Mesodermal cell (in vitro differentiated cells): Measurements from ENCODE around the gene NOTO.

Experiments used
- H3K27ac ChIP-seq: 2 replicates; pipeline ENCODE4 v1.7.0; 2013; ENCODE audit warnings: mild to moderate bottlenecking, low read depth, low read length, moderate library complexity; ENCODE audit not compliant: severe bottlenecking
- H3K36me3 ChIP-seq: 2 replicates; pipeline ENCODE4 v1.7.1; 2013; ENCODE audit warnings: mild to moderate bottlenecking, low read length, moderate library complexity; ENCODE audit not compliant: control insufficient read depth, insufficient read depth
- H3K4me1 ChIP-seq: one replicate; pipeline ENCODE4 v1.7.1; 2013; ENCODE audit warnings: mild to moderate bottlenecking, low read length; ENCODE audit not compliant: insufficient read depth, control insufficient read depth, poor library complexity, severe bottlenecking
- H3K4me3 ChIP-seq: 2 replicates; pipeline ENCODE4 v1.7.0; 2013; ENCODE audit warnings: low read length, control low read depth, mild to moderate bottlenecking; ENCODE audit not compliant: insufficient read depth, poor library complexity, severe bottlenecking; ENCODE audit errors: extremely low read depth
- H3K9me3 ChIP-seq: 2 replicates; pipeline ENCODE4 v1.7.1; 2013; ENCODE audit warnings: mild to moderate bottlenecking, low read length, moderate library complexity; ENCODE audit not compliant: control insufficient read depth
- WGBS, 2 experiments: methylation state at CpG; one replicate each; pipeline ENCODE4 v1.1.5; 2013; ENCODE audit warnings: missing lambda C conversion rate in 2 of 2; ENCODE audit not compliant: insufficient coverage in 2 of 2; 5-methylcytosine and 5-hydroxymethylcytosine counted together

NOTO gene

DNA sequence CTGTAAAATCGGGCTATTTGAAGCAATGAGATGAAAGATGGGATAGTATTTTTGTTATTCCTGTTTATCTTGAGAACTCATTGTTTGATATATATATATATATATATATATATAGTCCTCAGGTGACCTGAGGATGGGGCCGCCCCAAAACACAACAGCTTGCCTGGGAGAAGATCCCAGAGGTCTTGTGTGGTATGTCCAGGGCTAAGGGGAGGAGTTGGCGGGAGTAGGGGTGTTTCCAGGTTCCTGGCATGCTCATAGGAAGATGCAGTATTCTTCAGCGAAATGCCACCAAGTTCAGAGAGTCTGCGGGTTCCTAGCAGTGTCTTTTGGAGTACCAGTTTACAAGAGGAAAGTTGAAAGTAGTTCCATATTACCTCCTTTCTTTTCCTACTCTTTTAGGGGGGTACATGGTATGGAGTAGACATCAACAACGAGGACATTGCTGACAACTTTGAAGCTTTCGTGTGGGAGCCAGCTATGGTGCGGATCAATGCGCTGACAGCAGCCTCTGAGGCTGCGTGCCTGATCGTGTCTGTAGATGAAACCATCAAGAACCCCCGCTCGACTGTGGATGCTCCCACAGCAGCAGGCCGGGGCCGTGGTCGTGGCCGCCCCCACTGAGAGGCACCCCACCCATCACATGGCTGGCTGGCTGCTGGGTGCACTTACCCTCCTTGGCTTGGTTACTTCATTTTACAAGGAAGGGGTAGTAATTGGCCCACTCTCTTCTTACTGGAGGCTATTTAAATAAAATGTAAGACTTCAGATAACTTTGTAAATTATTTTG, 50.1 kb downstream of the NOTO start:
- Histone ChIP-seq H3K36me3 (peaks cover 78% of the 10 kb centered on the region), H3K4me3 (no peak overlapping the region), H3K27ac (no peak overlapping the region), H3K4me1 (no peaks in the 10 kb centered on the region), H3K9me3 (no peaks in the 10 kb centered on the region)
- WGBS, 2 experiments: 96 to 98% methylated on average over 12 to 13 of the region's 17 CpGs

DNA sequence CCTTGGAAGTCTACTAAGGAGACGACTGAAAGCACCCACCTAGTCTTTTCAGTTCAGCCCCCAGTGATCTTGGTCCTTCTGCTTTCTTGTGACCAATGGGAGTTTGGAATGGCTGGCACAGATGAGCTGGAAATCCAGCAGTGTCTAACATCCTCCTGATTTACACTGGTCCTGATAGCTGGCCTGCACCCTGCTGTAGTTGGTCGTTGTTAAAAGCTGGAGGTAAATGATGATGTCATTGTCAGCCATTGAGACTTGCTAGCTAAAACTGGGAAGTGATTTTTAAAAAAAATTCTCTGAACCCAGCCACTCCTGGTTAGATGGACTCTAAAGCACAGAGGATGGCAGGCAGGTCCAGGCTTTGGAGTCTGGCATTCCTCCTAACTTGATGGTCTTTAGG, 51.0 kb downstream of the NOTO start:
- Histone ChIP-seq H3K9me3 (no peaks in the 10 kb centered on the region), H3K4me1 (no peaks in the 10 kb centered on the region), H3K36me3 (peaks cover 68% of the 10 kb centered on the region), H3K27ac (no peak overlapping the region), H3K4me3 (no peak overlapping the region)
- 93 to 100% methylated on average over 1 to 2 of the region's 2 CpGs for WGBS, 2 experiments

DNA sequence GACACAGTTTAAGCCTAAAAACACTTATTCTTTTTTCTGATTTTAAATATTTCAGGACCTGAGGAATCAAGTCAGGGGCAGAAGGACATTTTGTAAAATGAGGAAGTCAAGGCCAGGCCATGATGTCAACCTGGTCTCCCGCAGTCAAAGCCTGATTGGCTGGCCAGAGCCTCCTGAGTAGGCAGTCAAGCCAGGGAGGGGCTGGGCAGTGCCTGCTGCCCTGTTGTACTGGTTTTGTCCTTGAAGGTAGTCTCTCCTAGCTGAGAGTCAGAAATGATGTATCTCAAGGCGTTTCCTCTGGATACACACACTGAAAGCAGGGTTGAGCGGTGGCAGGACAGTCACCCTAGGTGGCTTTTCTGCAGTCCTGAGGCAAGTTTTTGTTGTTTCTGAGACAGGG, 51.5 kb downstream of the NOTO start:
- H3K27ac ChIP-seq: no peak overlapping the region
- no peaks in the 10 kb centered on the region for H3K4me1 ChIP-seq
- peaks cover 63% of the 10 kb centered on the region for H3K36me3 ChIP-seq
- H3K4me3 ChIP-seq: no peak overlapping the region
- H3K9me3 ChIP-seq: no peaks in the 10 kb centered on the region
- WGBS, 2 experiments: 90 to 93% methylated on average over 3 of the region's 3 CpGs

DNA sequence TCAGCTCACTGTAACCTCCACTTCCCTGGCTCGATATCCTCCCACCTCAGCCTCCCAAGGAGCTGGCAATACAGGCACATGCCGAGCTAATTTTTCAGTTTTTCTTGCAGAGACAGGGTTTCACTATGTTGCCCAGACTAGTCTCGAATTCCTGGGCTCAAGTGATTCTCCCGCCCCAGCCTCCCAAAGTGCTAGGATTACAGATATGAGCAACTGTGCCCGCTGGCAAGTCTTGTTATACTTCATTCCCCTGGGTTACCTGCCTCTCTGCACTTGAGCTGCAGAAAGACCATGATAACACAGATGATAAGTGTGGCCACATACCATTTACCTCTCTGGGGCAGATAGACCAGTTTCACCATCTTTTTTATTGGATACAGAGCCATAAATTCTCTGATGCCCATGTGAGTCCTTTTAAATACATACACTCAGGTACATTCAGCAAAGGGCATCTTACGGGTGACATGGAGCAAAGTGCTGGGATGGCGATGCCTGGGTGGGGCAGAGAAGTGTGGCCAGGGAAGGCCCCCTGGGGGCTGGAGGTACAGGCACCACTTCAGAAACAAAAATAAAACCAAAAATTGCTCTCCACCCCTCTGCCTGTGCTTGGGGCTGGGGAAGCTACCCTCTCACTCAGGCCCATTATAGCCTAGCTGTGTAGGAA, 52.1 kb downstream of the NOTO start:
- H3K36me3 ChIP-seq: peaks cover 57% of the 10 kb centered on the region
- WGBS, 2 experiments: 93 to 94% methylated on average over 5 of the region's 7 CpGs
- no peak overlapping the region for H3K4me3 ChIP-seq
- no peaks in the 10 kb centered on the region for H3K9me3 ChIP-seq
- H3K27ac ChIP-seq: no peak overlapping the region
- no peaks in the 10 kb centered on the region for H3K4me1 ChIP-seq

DNA sequence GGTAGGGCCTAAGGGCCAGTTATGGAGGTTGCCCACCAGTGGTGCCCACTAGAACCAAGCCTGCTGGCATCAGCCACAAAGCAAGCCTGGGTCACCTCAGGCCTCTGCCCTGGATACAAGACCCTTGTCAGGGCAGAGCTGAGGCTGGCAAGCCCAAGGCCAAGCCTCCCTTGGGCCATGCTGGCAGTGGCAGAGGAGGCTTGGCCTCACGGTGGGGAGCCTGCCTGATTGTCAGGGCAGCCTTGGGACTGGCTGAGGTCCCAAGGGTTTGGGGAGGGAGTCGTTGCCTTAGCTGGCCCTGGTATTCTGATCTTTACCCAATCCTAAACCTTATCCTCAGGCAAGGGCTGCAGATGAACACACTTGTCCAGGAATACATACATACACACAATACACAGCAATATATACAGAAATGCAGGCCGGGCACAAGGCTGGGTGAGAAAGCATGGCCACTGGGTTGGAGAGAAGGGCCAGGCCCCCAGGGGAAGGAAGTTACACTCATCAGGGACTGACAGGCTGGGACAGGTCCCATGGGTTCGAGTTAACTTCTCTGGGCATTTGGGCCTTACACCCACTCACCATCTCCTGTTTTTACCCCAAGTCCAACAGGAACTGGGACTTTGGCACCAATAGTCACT, 52.8 kb downstream of the NOTO start:
- Histone ChIP-seq H3K36me3 (peaks cover 51% of the 10 kb centered on the region), H3K9me3 (no peaks in the 10 kb centered on the region), H3K4me1 (no peaks in the 10 kb centered on the region), H3K4me3 (no peak overlapping the region), H3K27ac (no peak overlapping the region)
- WGBS, 2 experiments: 83 to 90% methylated on average over 2 of the region's 4 CpGs

DNA sequence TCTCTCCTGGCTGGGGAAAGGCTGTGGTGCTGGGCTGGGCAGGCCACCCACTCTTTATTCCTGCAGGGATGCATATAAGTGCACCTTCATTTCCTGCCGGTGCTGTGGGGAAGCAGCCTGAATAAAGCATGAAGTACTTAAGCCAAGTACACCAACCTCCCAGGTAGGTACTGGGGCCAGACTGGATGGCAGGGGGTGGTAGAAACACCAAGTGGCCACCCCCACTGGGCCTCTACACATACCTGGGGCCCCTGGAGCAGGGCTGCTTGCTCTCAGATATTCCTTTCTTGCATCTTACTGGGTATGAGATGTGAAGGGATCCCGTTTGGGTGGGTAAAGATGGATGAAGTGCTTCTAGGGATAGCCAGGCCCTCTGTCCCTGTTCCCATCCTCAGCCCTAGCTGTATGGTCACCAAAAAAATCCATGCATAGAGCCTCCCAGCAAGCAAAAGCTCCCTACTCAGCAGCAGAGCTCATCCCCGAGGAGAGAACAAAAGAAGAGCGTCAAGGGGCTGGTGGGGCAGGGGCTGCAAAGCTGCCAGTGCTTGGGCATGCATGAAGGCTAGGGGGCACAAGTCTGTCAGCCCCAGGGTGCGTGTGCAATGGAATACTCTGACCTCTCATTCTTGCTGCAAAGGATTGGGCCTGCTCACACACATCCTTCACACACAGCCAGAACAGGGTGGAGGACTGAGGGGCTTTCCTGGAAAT, 53.7 kb downstream of the NOTO start:
- Histone ChIP-seq H3K4me3 (no peak overlapping the region), H3K36me3 (peaks cover 42% of the 10 kb centered on the region), H3K4me1 (no peaks in the 10 kb centered on the region), H3K9me3 (no peaks in the 10 kb centered on the region), H3K27ac (no peak overlapping the region)
- WGBS, 2 experiments: 71 to 72% methylated on average over 1 to 2 of the region's 5 CpGs

DNA sequence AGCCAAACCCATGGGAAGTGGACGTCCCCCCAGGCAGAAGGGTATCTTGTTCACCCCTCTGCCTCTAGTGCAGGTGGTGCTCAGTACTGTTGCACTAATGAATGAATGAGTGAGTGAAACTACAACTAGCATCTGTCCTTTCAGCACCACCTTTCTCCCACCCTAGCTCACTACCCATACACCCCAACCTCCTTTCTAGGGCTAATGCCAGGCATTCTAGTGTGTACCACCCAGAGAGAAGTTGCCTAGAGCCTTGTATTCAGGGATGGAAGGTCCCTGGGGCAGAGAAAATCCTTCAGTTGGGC, 54.2 kb downstream of the NOTO start:
- no peak overlapping the region for H3K27ac ChIP-seq
- WGBS, 2 experiments: 100% methylated on average over 1 of the region's 1 CpG; no CpG with 5 or more reads in 1 of the 2 experiments
- H3K9me3 ChIP-seq: no peaks in the 10 kb centered on the region
- H3K4me3 ChIP-seq: no peak overlapping the region
- H3K36me3 ChIP-seq: peaks cover 38% of the 10 kb centered on the region
- no peaks in the 10 kb centered on the region for H3K4me1 ChIP-seq

DNA sequence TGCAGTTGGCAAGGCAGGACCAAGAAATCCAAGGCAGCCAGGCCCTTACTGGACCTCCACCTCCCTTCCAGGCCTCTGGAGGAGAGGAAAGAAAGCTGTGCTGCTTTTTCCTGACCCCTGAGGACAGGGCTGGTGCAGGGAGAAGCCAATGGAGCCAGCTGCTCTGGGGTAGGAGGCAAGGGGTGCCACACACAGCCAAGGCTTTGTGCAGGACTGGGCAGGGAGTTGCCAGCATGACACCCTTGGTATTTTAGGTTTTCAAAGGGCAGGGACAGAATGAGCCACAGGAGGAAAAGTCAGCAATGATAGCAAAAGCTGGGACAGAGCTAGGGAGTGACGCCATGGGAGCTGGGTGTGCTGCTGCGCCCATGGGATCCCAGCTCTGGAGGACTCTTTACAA, 54.6 kb downstream of the NOTO start:
- H3K9me3 ChIP-seq: no peaks in the 10 kb centered on the region
- no peaks in the 10 kb centered on the region for H3K4me1 ChIP-seq
- H3K27ac ChIP-seq: no peak overlapping the region
- 88 to 90% methylated on average over 2 of the region's 2 CpGs for WGBS, 2 experiments
- H3K4me3 ChIP-seq: no peak overlapping the region
- H3K36me3 ChIP-seq: peaks cover 33% of the 10 kb centered on the region

DNA sequence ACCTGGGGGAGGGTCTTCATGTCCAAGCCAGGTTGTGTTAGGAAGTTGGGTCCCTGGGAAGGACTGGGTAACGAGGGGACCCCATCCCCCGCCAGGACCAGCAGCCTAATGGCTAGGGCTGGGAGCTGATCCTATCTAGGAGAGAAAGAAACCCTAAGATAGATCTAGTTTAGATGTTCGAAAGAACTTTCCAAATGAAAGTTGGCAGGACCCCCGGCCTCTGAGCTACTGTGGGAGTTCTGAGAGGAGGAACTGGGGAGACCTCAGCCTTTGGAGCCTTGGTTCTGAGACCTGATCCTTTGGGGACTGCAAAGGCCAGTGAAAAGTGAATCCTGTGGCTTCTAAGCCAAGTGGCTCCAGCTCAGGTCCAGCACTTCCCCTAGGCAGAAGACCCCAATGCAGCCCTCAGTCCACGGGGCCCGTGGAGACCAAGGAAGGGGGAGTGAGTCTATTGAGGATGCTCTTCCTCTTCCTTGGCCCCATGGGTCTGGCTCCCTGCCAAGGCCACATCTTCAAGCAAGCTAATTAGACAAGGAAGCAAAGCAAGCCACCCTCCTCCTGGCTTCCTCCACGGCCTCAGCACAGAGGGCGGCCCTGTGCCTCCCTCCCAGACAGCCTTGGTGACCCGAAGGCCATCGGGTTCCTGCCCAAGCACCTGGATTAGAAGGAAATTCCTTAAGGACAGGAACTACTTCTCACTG, 55.2 kb downstream of the NOTO start:
- no peak overlapping the region for H3K27ac ChIP-seq
- peaks cover 28% of the 10 kb centered on the region for H3K36me3 ChIP-seq
- no peak overlapping the region for H3K4me3 ChIP-seq
- no peaks in the 10 kb centered on the region for H3K4me1 ChIP-seq
- WGBS, 2 experiments: 87 to 97% methylated on average over 4 to 9 of the region's 10 CpGs
- H3K9me3 ChIP-seq: no peaks in the 10 kb centered on the region

DNA sequence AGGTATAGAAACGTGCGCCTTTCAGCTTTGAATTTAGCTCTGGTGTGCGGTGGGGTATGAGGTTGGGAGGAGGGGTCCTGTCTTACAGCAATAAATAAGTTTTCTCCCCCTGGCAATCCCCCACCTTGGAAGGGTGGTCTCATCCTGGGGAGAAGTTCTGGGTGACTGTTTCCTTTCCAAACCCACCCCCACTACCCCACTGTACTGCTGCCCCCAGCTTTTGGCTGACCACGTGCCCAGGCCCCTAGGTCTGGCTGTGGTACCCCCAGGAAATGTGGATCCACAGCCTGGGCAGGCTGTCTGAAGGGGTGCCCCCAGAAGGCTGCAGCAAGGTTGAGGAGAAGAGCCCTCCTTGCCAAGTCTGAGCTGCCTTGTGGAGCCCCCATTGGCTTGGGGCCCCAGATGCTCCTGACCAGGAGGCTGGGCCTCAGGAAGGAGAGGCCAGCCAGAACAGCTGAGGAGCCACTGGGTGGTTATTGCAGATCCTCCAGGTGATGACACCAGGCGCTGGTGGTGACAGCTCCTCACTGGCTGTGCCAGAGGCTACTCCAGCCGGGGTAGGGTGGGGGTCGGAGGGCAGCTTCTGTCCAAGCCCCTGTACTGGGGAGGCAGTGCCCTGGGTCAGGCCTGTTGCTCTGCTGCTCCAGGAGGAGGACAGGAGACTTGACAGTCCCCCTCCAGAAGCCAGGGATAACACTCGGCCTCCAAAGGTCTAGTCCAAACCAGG, 56.0 kb downstream of the NOTO start:
- no peak overlapping the region for H3K27ac ChIP-seq
- WGBS, 2 experiments: 83 to 93% methylated on average over 4 to 6 of the region's 8 CpGs
- H3K4me1 ChIP-seq: no peaks in the 10 kb centered on the region
- no peaks in the 10 kb centered on the region for H3K9me3 ChIP-seq
- no peak overlapping the region for H3K4me3 ChIP-seq
- H3K36me3 ChIP-seq: peaks cover 20% of the 10 kb centered on the region
